ENCODE results near the gene RGS7. TPM values are rescaled to one million over a fixed set of nuclear protein-coding genes. Genes with fewer than 3 reads are reported as not detected.
"Not testable (repeated sequence)": the region's sequence is repeated elsewhere in the genome, so short reads cannot be mapped to it uniquely, and the experiment has no call there.

RGS7 gene
- polyA plus RNA-seq, 4 donors = 0.15 to 0.74 TPM; not detected in 2

DNA sequence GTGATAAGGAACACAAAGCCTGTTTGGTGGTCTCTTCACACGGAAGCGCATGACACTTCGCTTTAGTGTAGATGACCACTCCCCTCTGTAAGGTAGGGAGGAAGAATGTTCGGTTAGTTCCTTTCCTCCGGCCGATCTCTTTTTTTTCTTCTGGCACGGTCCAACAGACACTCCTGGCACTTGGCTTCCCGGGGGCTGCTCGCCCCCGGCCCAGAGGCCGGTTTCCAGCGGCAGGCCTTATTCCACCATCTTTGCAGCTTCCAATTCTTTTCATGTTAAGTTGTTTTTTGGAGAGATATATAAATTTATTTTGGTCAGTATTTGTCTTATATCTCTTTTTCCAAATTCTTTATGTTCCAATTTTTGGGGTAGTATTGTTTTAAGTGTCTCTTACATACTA lies 593.2 kb downstream of the RGS7 start:
- no peak overlapping the region for H3K4me3 ChIP-seq (ENCODE audit: low read depth in 1 of 3, low read length in 3 of 3)
- no peaks in the 10 kb centered on the region for H3K27me3 ChIP-seq (ENCODE audit: control insufficient read depth in 3 of 3, insufficient read depth in 3 of 3, low read length in 3 of 3)
- H3K36me3 ChIP-seq (ENCODE audit: control insufficient read depth in 3 of 3, insufficient read depth in 2 of 3, low read depth in 1 of 3, low read length in 3 of 3) = no peaks in the 10 kb centered on the region
- H3K4me1 ChIP-seq (ENCODE audit: control insufficient read depth in 3 of 3, insufficient read depth in 2 of 3, low read depth in 1 of 3, low read length in 2 of 3) = no peaks in the 10 kb centered on the region
- H3K9me3 ChIP-seq (ENCODE audit: control insufficient read depth in 2 of 2, insufficient read depth in 1 of 2, low read depth in 1 of 2, low read length in 1 of 2) = no peaks in the 10 kb centered on the region
- DNase-seq = no peak
- H3K27ac ChIP-seq (ENCODE audit: low read depth in 1 of 3, low read length in 2 of 3) = no peak overlapping the region
- FAIRE-seq = no peak
- 92 to 95% (median 93%) methylated on average over 12 of the region's 12 CpGs for WGBS, 3 donors

DNA sequence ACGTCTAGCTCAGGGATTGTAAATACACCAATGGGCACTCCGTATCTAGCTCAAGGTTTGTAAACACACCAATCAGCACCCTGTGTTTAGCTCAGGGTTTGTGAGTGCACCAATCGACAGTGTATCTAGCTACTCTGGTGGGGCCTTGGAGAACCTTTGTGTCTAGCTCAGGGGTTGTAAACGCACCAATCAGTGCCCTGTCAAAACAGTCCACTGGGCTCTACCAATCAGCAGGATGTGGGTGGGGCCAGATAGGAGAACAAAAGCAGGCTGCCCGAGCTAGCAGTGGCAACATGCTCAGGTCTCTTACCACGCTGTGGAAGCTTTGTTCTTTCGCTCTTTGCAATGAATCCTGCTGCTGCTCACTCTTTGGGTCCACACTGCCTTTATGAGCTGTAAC lies 593.9 kb downstream of the RGS7 start:
- FAIRE-seq; H3K4me1 ChIP-seq (ENCODE audit: control insufficient read depth in 3 of 3, insufficient read depth in 2 of 3, low read depth in 1 of 3, low read length in 2 of 3); H3K9me3 ChIP-seq (ENCODE audit: control insufficient read depth in 2 of 2, insufficient read depth in 1 of 2, low read depth in 1 of 2, low read length in 1 of 2); H3K4me3 ChIP-seq (ENCODE audit: low read depth in 1 of 3, low read length in 3 of 3); H3K27ac ChIP-seq (ENCODE audit: low read depth in 1 of 3, low read length in 2 of 3); DNase-seq; H3K27me3 ChIP-seq (ENCODE audit: control insufficient read depth in 3 of 3, insufficient read depth in 3 of 3, low read length in 3 of 3); H3K36me3 ChIP-seq (ENCODE audit: control insufficient read depth in 3 of 3, insufficient read depth in 2 of 3, low read depth in 1 of 3, low read length in 3 of 3): not testable (repeated sequence)
- 86 to 91% (median 87%) methylated on average over 7 of the region's 7 CpGs for WGBS, 3 donors

DNA sequence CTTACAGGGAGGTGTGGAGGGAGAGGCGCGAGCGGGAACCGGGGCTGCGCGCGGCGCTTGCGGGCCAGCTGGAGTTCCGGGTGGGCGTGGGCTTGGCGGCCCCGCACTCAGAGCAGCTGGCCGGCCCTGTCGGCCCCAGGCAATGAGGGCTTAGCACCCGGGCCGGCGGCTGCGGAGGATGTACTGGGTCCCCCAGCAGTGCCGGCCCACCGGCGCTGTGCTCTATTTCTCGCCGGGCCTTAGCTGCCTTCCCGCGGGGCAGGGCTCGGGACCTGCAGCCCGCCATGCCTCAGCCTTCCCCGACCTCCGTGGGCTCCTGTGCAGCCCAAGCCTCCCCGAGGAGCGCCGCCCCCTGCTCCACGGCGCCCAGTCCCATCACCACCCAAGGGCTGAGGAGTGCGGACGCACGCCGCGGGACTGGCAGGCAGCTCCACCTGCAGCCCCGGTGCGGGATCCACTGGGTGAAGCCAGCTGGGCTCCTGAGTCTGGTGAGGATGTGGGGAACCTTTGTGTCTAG lies 594.5 kb downstream of the RGS7 start:
- FAIRE-seq = not testable (repeated sequence)

DNA sequence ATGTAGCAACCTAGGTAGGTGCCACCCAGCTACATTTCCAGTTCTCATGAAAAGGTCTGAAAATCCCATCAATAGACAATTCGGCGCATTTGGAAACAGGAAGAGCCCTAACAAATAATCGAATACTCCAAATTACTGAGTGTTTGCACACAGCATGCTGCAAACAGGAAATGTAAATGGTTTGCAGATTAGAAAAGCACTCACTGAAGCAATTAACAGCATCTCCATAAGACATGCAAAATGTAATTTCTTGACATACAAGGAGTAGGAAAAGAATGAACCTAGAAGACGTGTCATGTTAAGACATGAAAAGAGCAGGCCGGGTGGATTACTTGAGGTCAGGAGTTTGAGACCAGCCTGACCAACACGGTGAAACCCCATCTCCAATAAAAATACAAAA lies 598.2 kb downstream of the RGS7 start:
- H3K4me1 ChIP-seq (ENCODE audit: control insufficient read depth in 3 of 3, insufficient read depth in 2 of 3, low read depth in 1 of 3, low read length in 2 of 3); H3K4me3 ChIP-seq (ENCODE audit: low read depth in 1 of 3, low read length in 3 of 3); H3K9me3 ChIP-seq (ENCODE audit: control insufficient read depth in 2 of 2, insufficient read depth in 1 of 2, low read depth in 1 of 2, low read length in 1 of 2); H3K27me3 ChIP-seq (ENCODE audit: control insufficient read depth in 3 of 3, insufficient read depth in 3 of 3, low read length in 3 of 3); H3K27ac ChIP-seq (ENCODE audit: low read depth in 1 of 3, low read length in 2 of 3); FAIRE-seq; H3K36me3 ChIP-seq (ENCODE audit: control insufficient read depth in 3 of 3, insufficient read depth in 2 of 3, low read depth in 1 of 3, low read length in 3 of 3); DNase-seq: not testable (repeated sequence)
- WGBS, 3 donors = 83 to 90% (median 84%) methylated on average over 6 of the region's 6 CpGs

More for the DNA sequence above, 594.5 kb downstream of the RGS7 start:
- DNase-seq; H3K4me3 ChIP-seq (ENCODE audit: low read depth in 1 of 3, low read length in 3 of 3); H3K27ac ChIP-seq (ENCODE audit: low read depth in 1 of 3, low read length in 2 of 3); H3K27me3 ChIP-seq (ENCODE audit: control insufficient read depth in 3 of 3, insufficient read depth in 3 of 3, low read length in 3 of 3); H3K4me1 ChIP-seq (ENCODE audit: control insufficient read depth in 3 of 3, insufficient read depth in 2 of 3, low read depth in 1 of 3, low read length in 2 of 3); H3K9me3 ChIP-seq (ENCODE audit: control insufficient read depth in 2 of 2, insufficient read depth in 1 of 2, low read depth in 1 of 2, low read length in 1 of 2); H3K36me3 ChIP-seq (ENCODE audit: control insufficient read depth in 3 of 3, insufficient read depth in 2 of 3, low read depth in 1 of 3, low read length in 3 of 3): not testable (repeated sequence)
- WGBS, 3 donors = 97% methylated on average over 24 to 42 of the region's 42 CpGs

DNA sequence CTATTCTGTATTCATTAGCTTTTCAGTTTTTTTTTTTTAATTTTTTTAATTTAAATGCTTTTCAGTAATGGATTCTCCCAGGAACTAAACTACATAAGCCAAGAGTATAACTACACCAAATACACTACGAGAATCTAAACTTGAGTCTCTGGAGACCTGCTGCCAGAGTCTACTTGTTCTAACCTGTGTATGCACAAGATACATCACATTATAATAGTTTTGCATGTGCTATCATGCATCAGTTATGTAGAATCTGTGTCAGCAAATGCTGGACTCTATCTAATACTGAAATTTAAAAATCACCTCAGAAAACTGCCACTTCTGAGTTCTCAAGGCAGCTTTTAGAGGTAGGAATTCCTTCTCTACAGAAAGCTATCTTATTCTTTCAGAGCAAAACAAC lies 598.7 kb downstream of the RGS7 start:
- FAIRE-seq (no peak), DNase-seq (no peak)
- no peaks in the 10 kb centered on the region for H3K27me3 ChIP-seq (ENCODE audit: control insufficient read depth in 3 of 3, insufficient read depth in 3 of 3, low read length in 3 of 3)
- peaks cover 0 to 4% (median 0%) of the 10 kb centered on the region in 3 donors for H3K4me1 ChIP-seq (ENCODE audit: control insufficient read depth in 3 of 3, insufficient read depth in 2 of 3, low read depth in 1 of 3, low read length in 2 of 3)
- no peak overlapping the region for H3K4me3 ChIP-seq (ENCODE audit: low read depth in 1 of 3, low read length in 3 of 3)
- no peaks in the 10 kb centered on the region for H3K36me3 ChIP-seq (ENCODE audit: control insufficient read depth in 3 of 3, insufficient read depth in 2 of 3, low read depth in 1 of 3, low read length in 3 of 3)
- no peaks in the 10 kb centered on the region for H3K9me3 ChIP-seq (ENCODE audit: control insufficient read depth in 2 of 2, insufficient read depth in 1 of 2, low read depth in 1 of 2, low read length in 1 of 2)
- no peak overlapping the region for H3K27ac ChIP-seq (ENCODE audit: low read depth in 1 of 3, low read length in 2 of 3)
- 87 to 93% (median 92%) methylated on average over 1 of the region's 1 CpG for WGBS, 3 donors

DNA sequence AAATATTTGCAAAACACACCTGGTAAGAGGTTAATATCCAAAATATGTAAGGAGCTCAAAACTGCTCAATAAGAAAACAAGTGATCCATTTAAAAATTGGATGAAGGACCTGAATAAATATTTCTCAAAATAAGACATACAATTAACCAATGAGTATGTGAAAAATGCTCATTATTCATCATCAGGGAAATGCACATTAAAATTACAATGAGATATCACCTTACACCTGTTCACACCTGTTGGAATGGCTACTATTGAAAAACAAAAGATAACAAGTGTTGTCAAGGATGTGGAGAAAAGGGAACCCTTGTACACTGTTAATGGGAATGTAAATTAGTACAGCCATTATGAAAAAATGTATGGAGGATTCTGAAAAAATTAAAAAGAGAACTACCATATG lies 609.1 kb downstream of the RGS7 start:
- Histone ChIP-seq H3K27ac (ENCODE audit: low read depth in 1 of 3, low read length in 2 of 3) (no peak overlapping the region), H3K4me3 (ENCODE audit: low read depth in 1 of 3, low read length in 3 of 3) (no peak overlapping the region), H3K27me3 (ENCODE audit: control insufficient read depth in 3 of 3, insufficient read depth in 3 of 3, low read length in 3 of 3) (no peaks in the 10 kb centered on the region), H3K4me1 (ENCODE audit: control insufficient read depth in 3 of 3, insufficient read depth in 2 of 3, low read depth in 1 of 3, low read length in 2 of 3) (peaks cover 0 to 4% (median 0%) of the 10 kb centered on the region in 3 donors), H3K36me3 (ENCODE audit: control insufficient read depth in 3 of 3, insufficient read depth in 2 of 3, low read depth in 1 of 3, low read length in 3 of 3) (no peaks in the 10 kb centered on the region), H3K9me3 (ENCODE audit: control insufficient read depth in 2 of 2, insufficient read depth in 1 of 2, low read depth in 1 of 2, low read length in 1 of 2) (no peaks in the 10 kb centered on the region)
- FAIRE-seq = no peak
- no peak for DNase-seq

DNA sequence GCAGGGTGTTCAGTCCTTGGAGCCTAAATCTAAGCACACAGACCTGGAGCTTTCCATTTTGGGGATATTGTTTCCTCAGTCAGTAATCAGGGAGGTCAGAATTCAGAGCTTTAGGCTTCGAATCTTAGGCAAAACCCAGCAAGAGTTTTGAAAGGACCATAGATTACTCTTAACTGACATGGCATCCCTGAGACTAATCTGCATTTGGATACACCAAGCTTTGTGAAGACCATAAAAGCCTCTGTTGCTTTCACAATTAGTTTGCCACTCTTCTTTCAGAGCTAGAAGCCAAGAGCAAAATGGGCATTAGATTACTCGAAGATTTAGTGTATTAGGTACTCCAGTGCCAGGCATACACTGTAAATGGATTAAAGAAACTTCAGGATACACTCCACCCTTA lies 613.3 kb downstream of the RGS7 start:
- 51 to 62% (median 56%) methylated on average over 2 of the region's 2 CpGs for WGBS, 3 donors
- FAIRE-seq (no peak), DNase-seq (no peak)
- Histone ChIP-seq H3K27ac (ENCODE audit: low read depth in 1 of 3, low read length in 2 of 3) (no peak overlapping the region), H3K4me3 (ENCODE audit: low read depth in 1 of 3, low read length in 3 of 3) (no peak overlapping the region), H3K27me3 (ENCODE audit: control insufficient read depth in 3 of 3, insufficient read depth in 3 of 3, low read length in 3 of 3) (no peaks in the 10 kb centered on the region), H3K36me3 (ENCODE audit: control insufficient read depth in 3 of 3, insufficient read depth in 2 of 3, low read depth in 1 of 3, low read length in 3 of 3) (no peaks in the 10 kb centered on the region), H3K9me3 (ENCODE audit: control insufficient read depth in 2 of 2, insufficient read depth in 1 of 2, low read depth in 1 of 2, low read length in 1 of 2) (no peaks in the 10 kb centered on the region), H3K4me1 (ENCODE audit: control insufficient read depth in 3 of 3, insufficient read depth in 2 of 3, low read depth in 1 of 3, low read length in 2 of 3) (peaks cover 0 to 4% (median 0%) of the 10 kb centered on the region in 3 donors)

DNA sequence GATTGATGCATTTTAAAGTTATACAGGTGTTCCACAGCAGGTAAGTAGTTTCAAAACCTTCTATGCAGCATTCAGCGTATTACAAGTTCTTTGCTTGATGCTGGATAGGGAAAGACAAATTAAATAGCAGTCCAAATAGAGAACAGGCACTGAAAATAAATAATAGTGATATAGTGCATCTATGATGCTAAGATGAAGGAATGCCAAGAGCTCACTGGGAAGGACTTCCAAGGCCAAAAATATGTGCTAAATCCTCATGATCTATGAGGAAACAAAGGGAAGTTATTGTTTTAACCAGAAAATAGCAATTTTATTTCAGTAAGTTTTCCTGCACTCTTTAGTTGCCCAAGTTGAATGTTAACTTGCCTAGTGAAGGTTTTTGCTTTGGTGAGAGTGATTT lies 617.3 kb downstream of the RGS7 start:
- FAIRE-seq (no peak), DNase-seq (no peak)
- H3K4me1 ChIP-seq (ENCODE audit: control insufficient read depth in 3 of 3, insufficient read depth in 2 of 3, low read depth in 1 of 3, low read length in 2 of 3) = peaks cover 0 to 4% (median 0%) of the 10 kb centered on the region in 3 donors
- H3K36me3 ChIP-seq (ENCODE audit: control insufficient read depth in 3 of 3, insufficient read depth in 2 of 3, low read depth in 1 of 3, low read length in 3 of 3) = no peaks in the 10 kb centered on the region
- H3K9me3 ChIP-seq (ENCODE audit: control insufficient read depth in 2 of 2, insufficient read depth in 1 of 2, low read depth in 1 of 2, low read length in 1 of 2) = no peaks in the 10 kb centered on the region
- H3K27ac ChIP-seq (ENCODE audit: low read depth in 1 of 3, low read length in 2 of 3) = no peak overlapping the region
- 70 to 90% (median 81%) methylated on average over 1 of the region's 1 CpG for WGBS, 3 donors
- H3K4me3 ChIP-seq (ENCODE audit: low read depth in 1 of 3, low read length in 3 of 3) = no peak overlapping the region
- no peaks in the 10 kb centered on the region for H3K27me3 ChIP-seq (ENCODE audit: control insufficient read depth in 3 of 3, insufficient read depth in 3 of 3, low read length in 3 of 3)

DNA sequence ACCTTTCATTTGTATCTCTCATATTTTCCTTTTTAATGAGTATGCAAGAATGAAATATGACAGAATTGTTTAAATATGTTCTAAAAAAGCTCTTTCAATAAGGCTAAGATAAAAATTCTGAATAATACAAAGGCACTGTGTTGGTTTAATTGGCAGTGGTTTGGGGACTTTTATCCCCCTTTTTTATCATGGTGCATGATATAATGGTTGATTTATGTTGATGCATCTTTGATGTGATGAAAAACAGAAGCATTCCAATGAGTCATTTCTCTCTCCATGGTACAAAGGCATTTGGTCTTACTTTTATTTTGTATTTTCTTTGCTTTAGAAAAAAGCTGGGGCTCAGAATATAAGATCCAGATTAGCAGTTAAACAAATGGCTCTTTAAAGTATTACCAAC lies 617.9 kb downstream of the RGS7 start:
- Histone ChIP-seq H3K9me3 (ENCODE audit: control insufficient read depth in 2 of 2, insufficient read depth in 1 of 2, low read depth in 1 of 2, low read length in 1 of 2) (no peaks in the 10 kb centered on the region), H3K27me3 (ENCODE audit: control insufficient read depth in 3 of 3, insufficient read depth in 3 of 3, low read length in 3 of 3) (no peaks in the 10 kb centered on the region), H3K27ac (ENCODE audit: low read depth in 1 of 3, low read length in 2 of 3) (no peak overlapping the region), H3K36me3 (ENCODE audit: control insufficient read depth in 3 of 3, insufficient read depth in 2 of 3, low read depth in 1 of 3, low read length in 3 of 3) (no peaks in the 10 kb centered on the region), H3K4me1 (ENCODE audit: control insufficient read depth in 3 of 3, insufficient read depth in 2 of 3, low read depth in 1 of 3, low read length in 2 of 3) (peaks cover 0 to 4% (median 0%) of the 10 kb centered on the region in 3 donors), H3K4me3 (ENCODE audit: low read depth in 1 of 3, low read length in 3 of 3) (no peak overlapping the region)
- DNase-seq (no peak), FAIRE-seq (no peak)

Data from small intestine (tissue), 7 donors.